NT2/D1 (cell line): ENCODE measurements around the gene LZTS2.

ENCODE experiments used
- SUZ12 ChIP-seq: IDR thresholded peaks from 2 replicates; pipeline ENCODE4 v1.6.1; 2011; ENCODE audit not compliant: insufficient read length, insufficient read depth; ENCODE audit errors: extremely low read depth
- YY1 ChIP-seq: IDR thresholded peaks from 2 replicates; pipeline ENCODE4 v1.6.1; 2011; ENCODE audit not compliant: insufficient read length, insufficient read depth
- ZNF274 ChIP-seq: IDR thresholded peaks from 2 replicates; pipeline ENCODE4 v1.6.1; 2011; ENCODE audit warnings: mild to moderate bottlenecking, low read depth, low read length

DNA sequence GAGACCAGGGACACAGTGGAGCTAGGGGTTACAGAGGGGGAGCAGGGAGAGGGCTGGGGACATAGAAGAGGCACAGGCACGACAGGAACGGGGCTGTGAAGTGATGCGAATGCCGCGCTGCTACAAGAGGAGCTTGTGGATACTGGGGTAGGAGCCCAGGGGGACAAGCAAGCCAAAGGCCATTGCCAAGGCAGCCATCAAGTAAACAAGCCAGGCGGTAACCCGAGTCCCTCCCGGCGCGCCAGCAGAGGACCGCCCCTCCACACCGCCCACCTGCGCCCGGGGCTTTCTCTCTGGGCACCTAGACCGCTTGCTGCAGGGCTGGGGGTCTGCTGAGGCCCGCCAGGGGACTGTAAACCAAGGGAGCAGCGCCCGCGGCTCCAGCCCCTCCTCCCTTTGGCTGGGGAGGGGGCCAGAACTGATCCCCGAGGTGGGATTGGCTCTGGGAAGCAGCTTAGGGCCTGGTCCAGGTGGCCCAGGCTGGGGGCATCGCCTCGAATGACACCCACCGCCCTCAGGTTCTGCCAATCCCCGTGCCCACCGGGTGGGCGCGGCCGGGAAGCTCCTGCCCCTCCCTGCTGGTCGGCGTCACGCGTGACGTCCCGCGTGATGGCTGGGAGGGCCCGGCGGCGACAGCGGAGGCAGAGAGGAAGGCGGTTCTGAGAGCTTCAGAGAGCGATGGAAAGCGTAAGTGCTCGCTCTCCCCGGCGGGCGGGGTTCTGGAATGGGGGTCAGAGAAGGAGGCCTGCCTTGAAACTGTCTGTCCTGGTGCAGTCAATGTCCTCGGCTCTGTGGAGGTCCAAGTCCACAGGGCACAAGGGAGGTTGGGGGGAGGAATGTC lies 32.4 kb downstream of the LZTS2 start:
- TF ChIP-seq ZNF274 (no peak), YY1 (no peak), SUZ12 (no peak)
